GM21381 (cell line): Measurements from ENCODE around the gene PLEKHN1.

Source experiments
- ATAC-seq: cut with Tn5 transposase; IDR thresholded peaks from one replicate; pipeline ENCODE4 v1.9.1; 2021; ENCODE audit warnings: mild to moderate bottlenecking, moderate library complexity; ENCODE audit not compliant: unreplicated experiment

Gene PLEKHN1

DNA sequence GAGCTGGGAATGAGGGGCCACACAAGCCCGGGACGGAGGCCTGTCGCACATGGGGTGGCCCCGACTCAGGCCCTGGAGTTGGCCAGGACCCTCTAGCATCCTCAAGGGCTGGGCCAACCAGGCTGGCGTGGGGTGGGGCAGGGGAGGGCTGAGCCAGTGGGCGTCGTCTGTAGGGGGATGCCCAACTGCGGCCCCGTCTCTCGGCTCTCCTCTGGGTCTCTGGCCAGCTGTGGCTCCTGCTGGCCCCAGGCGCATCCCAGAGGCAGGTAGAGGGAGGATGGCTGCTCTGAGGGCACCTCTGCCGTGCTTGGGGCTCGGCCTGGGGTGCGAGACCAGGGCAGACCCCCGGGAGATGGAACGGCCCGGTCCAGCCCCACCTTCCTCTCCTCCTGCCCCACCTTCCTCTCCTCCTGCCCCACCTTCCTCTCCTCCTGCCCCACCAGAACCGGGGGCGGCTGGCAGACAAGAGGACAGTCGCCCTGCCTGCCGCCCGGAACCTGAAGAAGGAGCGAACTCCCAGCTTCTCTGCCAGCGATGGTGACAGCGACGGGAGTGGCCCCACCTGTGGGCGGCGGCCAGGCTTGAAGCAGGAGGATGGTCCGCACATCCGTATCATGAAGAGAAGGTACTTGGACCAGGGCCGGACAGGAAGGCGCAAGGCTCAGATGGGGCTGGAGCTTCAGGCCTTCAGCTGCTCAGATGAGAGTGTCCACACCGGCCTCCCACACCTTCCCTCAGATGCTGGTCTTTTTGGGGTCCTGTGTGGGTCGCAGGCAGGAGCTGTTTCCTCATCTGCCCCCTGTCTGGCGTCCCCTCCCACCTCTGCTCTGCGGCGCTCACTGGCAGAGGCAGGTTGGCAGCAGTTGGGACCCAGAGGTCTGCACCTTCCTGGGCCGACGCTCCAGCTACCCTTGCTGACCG, 36.3 kb upstream of the PLEKHN1 start:
- no peak for ATAC-seq

- ATAC-seq, result no peak
Measured at GRCh38 chr1:930633-931138, 35.6 kb upstream of the PLEKHN1 start.

GRCh38 chr1:931380-932172, 34.7 kb upstream of the PLEKHN1 start:
- no peak for ATAC-seq

GRCh38 chr1:932173-932510, 34.1 kb upstream of the PLEKHN1 start:
- ATAC-seq, result no peak

- no peak for ATAC-seq
Measured at GRCh38 chr1:932776-933602, 33.3 kb upstream of the PLEKHN1 start.

DNA sequence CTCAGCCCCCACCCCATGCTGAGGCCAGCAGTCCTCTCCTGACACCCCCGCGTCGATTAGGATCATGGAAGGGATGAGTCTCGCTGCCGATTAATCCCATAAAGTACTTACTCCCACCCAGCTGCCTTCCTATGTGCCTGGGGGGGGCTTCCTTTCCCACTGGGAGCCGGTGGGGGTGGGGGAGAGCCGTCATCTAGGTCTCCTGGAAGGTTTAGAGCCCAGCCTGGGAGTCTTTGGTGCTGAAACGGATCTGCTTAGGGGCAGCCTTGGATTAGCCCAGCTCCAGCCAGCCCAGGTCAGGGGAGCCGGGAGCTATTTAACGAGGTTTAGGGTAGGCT, 32.7 kb upstream of the PLEKHN1 start:
- no peak for ATAC-seq

DNA sequence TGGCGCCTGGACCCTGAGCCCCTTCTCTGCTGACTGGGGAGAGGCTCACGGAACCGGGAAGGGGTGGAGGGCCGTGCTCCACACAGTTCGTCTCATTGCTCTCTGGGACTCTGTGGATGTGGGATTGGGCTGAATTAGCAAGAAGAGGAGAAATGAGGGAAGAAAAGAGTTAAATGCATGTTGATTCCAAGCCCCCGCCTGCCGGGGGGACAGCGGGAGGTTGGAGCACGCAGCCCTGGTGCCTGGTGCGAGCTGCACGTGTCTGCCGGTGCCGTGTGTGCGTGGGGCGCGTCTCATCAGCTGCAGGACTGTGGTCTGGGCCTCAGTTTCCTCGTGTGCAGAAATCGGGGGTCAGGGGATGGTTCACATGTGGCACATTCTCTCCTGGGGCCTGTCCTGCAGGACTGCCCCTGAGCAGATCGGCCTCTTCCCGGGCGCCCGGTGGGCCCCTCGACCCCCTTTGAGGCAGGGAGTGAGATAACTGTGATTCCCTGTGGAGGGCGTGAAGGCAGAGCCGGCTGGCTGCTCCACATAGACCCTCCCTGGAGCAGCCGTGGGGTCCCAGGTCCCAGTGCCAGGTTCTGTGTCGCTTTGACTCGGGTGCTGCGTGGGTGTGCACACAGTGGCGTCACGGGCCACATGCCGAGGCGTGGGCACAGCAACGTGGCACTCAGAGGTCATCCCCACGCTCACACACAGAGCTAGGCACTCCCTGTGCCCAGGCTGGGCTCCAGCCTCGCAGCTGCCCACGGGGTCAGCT, 31.1 kb upstream of the PLEKHN1 start:
- ATAC-seq, result no peak

- no peak for ATAC-seq
Measured at GRCh38 chr1:935751-936231, 30.5 kb upstream of the PLEKHN1 start.

- no peak for ATAC-seq
Measured at GRCh38 chr1:936348-937264, 29.7 kb upstream of the PLEKHN1 start.

DNA sequence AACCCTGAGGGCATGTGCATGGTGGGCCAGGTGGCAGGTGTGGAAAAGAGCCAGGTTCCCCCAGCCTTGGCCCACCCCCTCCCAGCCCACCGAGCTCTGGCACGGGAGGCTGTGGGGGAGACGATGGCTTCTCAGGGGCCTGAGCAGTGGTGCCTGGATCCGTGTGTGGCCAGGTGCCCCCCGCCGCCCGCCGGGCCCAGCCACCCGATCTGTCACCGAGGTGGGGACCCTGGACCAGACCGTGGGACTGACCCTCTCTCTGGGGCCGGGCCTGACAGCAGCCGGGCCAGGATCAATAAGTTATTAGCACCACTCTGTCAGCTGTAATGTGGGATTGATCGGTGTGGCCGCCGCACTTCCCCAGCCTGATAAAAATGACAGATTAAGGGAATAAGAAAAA, 28.8 kb upstream of the PLEKHN1 start:
- ATAC-seq, result no peak

DNA sequence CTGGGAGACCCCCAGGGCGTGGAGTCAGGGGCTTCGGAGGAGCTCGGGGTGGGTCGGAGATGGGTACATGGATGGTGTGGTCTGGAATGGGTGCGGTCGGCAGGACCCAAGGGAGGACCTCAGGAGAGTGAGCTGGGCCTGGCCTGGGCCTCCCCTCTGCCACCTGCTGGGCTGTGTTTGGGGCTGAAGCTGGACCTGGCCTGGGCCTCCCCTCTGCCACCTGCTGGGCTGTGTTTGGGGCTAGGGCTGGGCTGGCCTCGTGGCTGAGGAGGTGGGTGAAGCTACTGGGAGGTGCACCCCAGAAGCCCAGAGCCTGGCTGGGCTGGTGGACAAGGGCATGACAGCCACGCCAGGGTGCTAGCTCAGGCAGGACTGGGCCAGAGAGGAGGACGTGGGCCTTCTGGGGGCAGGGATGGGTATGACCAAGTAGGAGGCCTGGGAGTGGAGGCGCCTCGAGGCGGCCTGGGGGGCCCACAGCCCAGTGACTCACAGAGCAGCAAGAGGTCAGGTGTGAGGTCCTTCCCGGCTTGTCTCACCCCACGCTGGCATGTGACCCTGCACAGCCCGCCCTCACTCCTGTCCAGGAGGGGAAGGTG, 28.1 kb upstream of the PLEKHN1 start:
- no peak for ATAC-seq

GRCh38 chr1:938711-939489, 27.4 kb upstream of the PLEKHN1 start:
- no peak for ATAC-seq

DNA sequence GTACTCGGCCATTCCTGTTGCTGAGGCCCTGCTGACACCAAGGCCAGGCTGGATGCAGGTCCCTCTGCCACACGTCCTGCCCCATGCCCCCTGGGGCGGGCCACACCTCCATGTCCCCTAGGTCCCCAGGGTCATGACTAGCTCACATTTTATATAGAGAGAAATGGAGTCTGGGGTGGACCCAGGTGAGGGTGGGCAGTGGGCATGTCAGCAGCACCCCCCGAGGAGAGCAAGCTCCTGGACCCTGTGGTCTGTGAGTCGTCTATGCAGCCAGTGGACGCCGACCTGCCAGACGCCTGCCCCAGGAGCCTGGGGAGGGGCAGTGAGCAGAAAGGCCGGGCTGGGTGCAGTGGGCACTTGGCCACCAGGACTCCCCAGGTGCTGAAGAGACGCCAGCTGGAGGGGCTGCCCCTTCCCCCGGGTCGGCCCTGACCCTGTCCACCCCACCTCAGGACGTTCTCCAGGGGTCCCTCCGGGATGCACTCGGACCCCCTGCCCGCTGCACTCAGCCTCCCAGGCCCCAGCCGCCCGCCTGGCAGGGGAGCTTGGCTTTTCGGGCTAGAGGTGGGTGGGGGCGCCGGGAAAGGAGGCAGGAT, 26.7 kb upstream of the PLEKHN1 start:
- ATAC-seq, result no peak

GRCh38 chr1:940107-941014, 25.9 kb upstream of the PLEKHN1 start:
- ATAC-seq, result no peak

DNA sequence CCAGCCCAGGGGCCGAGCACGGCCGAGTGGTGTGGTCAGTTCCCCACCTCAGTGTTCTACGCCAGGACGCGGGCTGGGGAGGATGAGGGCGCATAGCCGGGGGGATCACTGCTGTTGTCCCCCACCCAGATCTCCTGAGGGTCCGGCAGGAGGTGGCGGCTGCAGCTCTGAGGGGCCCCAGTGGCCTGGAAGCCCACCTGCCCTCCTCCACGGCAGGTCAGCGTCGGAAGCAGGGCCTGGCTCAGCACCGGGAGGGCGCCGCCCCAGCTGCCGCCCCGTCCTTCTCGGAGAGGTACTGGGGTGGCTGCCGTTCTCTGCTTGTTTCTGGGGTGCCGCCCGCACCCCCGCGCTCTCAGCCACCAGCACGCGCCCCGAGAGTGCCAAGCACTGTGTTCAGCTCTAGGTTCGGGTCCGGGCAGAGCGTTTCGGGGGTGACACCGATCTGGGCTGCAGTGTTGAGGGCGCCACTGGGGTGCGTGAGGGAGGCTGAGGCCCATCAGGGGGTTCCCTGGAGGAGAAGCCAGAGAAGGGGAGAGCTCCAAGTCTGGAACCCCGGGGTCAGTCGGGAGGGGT, 25.2 kb upstream of the PLEKHN1 start:
- ATAC-seq, result no peak
